ENCODE measurements around the gene HOMER1.

DNA sequence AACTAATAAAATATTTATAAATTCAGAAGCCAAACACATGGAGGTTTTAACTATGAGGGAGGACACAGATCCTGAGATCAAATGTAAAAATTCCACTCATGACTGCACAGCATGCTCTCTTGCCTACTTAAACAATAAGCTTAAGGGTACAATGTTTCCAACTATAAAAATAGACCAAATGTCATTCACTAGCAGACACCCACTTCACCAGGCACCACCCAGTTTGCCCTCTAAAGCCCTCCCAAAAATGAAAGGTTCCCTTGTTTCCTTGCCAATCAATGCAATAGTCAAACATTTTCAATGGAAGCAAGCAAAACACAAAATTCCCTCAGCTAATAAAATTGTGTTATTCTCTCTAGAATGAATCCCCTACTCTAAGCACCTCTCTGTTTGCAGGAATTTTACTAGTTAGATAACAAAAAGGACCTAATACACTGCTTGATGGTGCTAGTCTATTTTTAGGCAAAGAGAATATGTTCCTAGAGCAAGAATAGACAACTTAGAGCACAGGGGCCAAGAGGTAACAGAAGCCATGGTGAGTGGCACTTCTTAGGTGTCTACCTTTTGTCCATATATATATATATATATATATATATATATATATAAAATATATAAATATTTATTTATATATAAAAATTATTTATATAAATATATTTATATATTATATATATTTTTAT is 135.3 kb downstream of the HOMER1 start:
- TF ChIP-seq, protein P1, sequence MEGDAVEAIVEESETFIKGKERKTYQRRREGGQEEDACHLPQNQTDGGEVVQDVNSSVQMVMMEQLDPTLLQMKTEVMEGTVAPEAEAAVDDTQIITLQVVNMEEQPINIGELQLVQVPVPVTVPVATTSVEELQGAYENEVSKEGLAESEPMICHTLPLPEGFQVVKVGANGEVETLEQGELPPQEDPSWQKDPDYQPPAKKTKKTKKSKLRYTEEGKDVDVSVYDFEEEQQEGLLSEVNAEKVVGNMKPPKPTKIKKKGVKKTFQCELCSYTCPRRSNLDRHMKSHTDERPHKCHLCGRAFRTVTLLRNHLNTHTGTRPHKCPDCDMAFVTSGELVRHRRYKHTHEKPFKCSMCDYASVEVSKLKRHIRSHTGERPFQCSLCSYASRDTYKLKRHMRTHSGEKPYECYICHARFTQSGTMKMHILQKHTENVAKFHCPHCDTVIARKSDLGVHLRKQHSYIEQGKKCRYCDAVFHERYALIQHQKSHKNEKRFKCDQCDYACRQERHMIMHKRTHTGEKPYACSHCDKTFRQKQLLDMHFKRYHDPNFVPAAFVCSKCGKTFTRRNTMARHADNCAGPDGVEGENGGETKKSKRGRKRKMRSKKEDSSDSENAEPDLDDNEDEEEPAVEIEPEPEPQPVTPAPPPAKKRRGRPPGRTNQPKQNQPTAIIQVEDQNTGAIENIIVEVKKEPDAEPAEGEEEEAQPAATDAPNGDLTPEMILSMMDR (IDR thresholded peaks at IDR 0.05), result no peak
- TF ChIP-seq POLR2A (IDR thresholded peaks at IDR 0.05), result no peak
